HG03558 (cell line): ENCODE measurements around the gene TSHZ2.

Experiments used
- ATAC-seq: cut with Tn5 transposase; IDR thresholded peaks from one replicate; pipeline ENCODE4 v1.9.1; 2021; ENCODE audit warnings: moderate number of reproducible peaks; ENCODE audit not compliant: unreplicated experiment; ENCODE audit errors: extremely low read depth

The TSHZ2 gene

GRCh38 chr20:53324816-53325215 lies 352.7 kb downstream of the TSHZ2 start:
- ATAC-seq: no peak

- ATAC-seq: no peak
Measured at GRCh38 chr20:53328961-53329360, 356.8 kb downstream of the TSHZ2 start.

GRCh38 chr20:53329781-53330180 lies 357.6 kb downstream of the TSHZ2 start:
- no peak for ATAC-seq

- ATAC-seq: no peak
Measured at GRCh38 chr20:53330601-53331140, 358.5 kb downstream of the TSHZ2 start.

- no peak for ATAC-seq
Measured at GRCh38 chr20:53331151-53331973, 359.2 kb downstream of the TSHZ2 start.

- ATAC-seq: no peak
Measured at GRCh38 chr20:53332022-53332837, 360.1 kb downstream of the TSHZ2 start.

GRCh38 chr20:53334861-53335260 lies 362.7 kb downstream of the TSHZ2 start:
- ATAC-seq: no peak

- ATAC-seq: no peak
Measured at GRCh38 chr20:53335555-53335954, 363.4 kb downstream of the TSHZ2 start.

GRCh38 chr20:53336892-53337291 lies 364.7 kb downstream of the TSHZ2 start:
- ATAC-seq: no peak

- no peak for ATAC-seq
Measured at GRCh38 chr20:53337390-53338101, 365.4 kb downstream of the TSHZ2 start.

GRCh38 chr20:53338716-53339115 lies 366.6 kb downstream of the TSHZ2 start:
- ATAC-seq: no peak

- no peak for ATAC-seq
Measured at GRCh38 chr20:53342429-53342828, 370.3 kb downstream of the TSHZ2 start.

- no peak for ATAC-seq
Measured at GRCh38 chr20:53343448-53343847, 371.3 kb downstream of the TSHZ2 start.

- no peak for ATAC-seq
Measured at GRCh38 chr20:53344891-53345290, 372.7 kb downstream of the TSHZ2 start.

GRCh38 chr20:53345536-53346334 lies 373.6 kb downstream of the TSHZ2 start:
- no peak for ATAC-seq

GRCh38 chr20:53346335-53346648 lies 374.1 kb downstream of the TSHZ2 start:
- no peak for ATAC-seq

- no peak for ATAC-seq
Measured at GRCh38 chr20:53349730-53350129, 377.6 kb downstream of the TSHZ2 start.

- no peak for ATAC-seq
Measured at GRCh38 chr20:53352727-53353440, 380.7 kb downstream of the TSHZ2 start.

GRCh38 chr20:53354314-53354713 lies 382.2 kb downstream of the TSHZ2 start:
- ATAC-seq: no peak
